K562 (cell line): ENCODE data around the gene DNM1. TPM values are rescaled to one million over a fixed set of nuclear protein-coding genes. Genes with fewer than 3 reads are reported as not detected.

Experiments
- ATAC-seq: fragments of 200-7000 bp; cut with Tn5 transposase; 3 replicates; pipeline ENCODE4 v1.9.1; 2020; ENCODE audit warnings: moderate library complexity
- BruUV-seq: library from RNA; stranded (reverse); fragments of 400-500 nt; replicated peaks from 2 replicates; lab custom pipeline; 2021; lab: Mats Ljungman, UMichigan
- CTCF ChIA-PET: fragments of 300-600 bp; formaldehyde crosslinking; extraction: SDS; loops from one replicate; lab custom pipeline; 2021; ENCODE audit warnings: low intra/inter-chr PET ratio; lab: Yijun Ruan, JAX
- POLR2A ChIA-PET: fragments of 300-600, 350-650 bp; sonication (Branson Sonifier 250); formaldehyde crosslinking; extraction: SDS; loops from one replicate; lab custom pipeline; 2021; ENCODE audit warnings: antibody characterized with exemption, inconsistent platforms; lab: Yijun Ruan, JAX
- DNase-seq, 4 experiments: peaks; one replicate each; pipeline versions ENCODE4 v3.0.0 to v3.0.0-alpha.2; 2011 to 2018; ENCODE audit warnings: low spot score in 3 of 4, mixed read lengths in 3 of 4; ENCODE audit errors: extremely low read depth in 1 of 4
- FAIRE-seq: peaks from 2 replicates; lab custom pipeline; 2011; peaks lifted over from hg19 to GRCh38; lab: Jason Lieb, UNC
- H2AFZ ChIP-seq: 2 replicates; pipeline ENCODE4 v1.6.0; 2011; ENCODE audit warnings: low read depth, low read length, control low read depth, inconsistent platforms
- H3K27ac ChIP-seq: fragments of 200-600 bp; 3 replicates; pipeline ENCODE4 v1.8.0; 2011; ENCODE audit warnings: low read depth, mild to moderate bottlenecking, control low read depth, inconsistent platforms, low read length, moderate library complexity, mixed read lengths; ENCODE audit errors: extremely low read depth
- H3K27me3 ChIP-seq, 2 experiments: fragments of 300-600 bp in 1 of 2; 2 replicates in 1 of 2; 3 replicates in 1 of 2; pipeline versions ENCODE4 v1.6.0 to v1.8.0; 2011; ENCODE audit warnings: inconsistent platforms in 2 of 2, low read length in 2 of 2, mild to moderate bottlenecking in 1 of 2, mixed read lengths in 1 of 2, moderate library complexity in 1 of 2; ENCODE audit not compliant: control insufficient read depth in 2 of 2, insufficient read depth in 2 of 2
- H3K36me3 ChIP-seq: fragments of 300-600 bp; 3 replicates; pipeline ENCODE4 v1.8.0; 2011; ENCODE audit warnings: mild to moderate bottlenecking, low read length, inconsistent platforms; ENCODE audit not compliant: control insufficient read depth, insufficient read depth
- H3K4me1 ChIP-seq, 2 experiments: fragments of 200-600 bp in 1 of 2; replicated peaks in 1 of 2; 2 replicates in 1 of 2; 3 replicates in 1 of 2; pipeline versions ENCODE4 v1.5.1 to v1.8.0; 2011; ENCODE audit warnings: inconsistent platforms in 2 of 2, low read length in 2 of 2, mild to moderate bottlenecking in 1 of 2, mixed read lengths in 1 of 2, moderate library complexity in 1 of 2; ENCODE audit not compliant: control insufficient read depth in 2 of 2, insufficient read depth in 2 of 2
- H3K4me2 ChIP-seq: 2 replicates; pipeline ENCODE4 v1.6.1; 2011; ENCODE audit warnings: low read length, control low read depth, inconsistent platforms, mixed read lengths; ENCODE audit not compliant: insufficient read depth
- H3K4me3 ChIP-seq: fragments of 200-600 bp; sonication (generic), shearing (Covaris generic); 2 replicates; pipeline ENCODE4 v1.5.1; 2016; ENCODE audit warnings: control low read depth, inconsistent platforms
- H3K79me2 ChIP-seq: fragments of 200-600 bp; 3 replicates; pipeline ENCODE4 v1.8.0; 2011; ENCODE audit warnings: low read length, inconsistent platforms; ENCODE audit not compliant: control insufficient read depth, insufficient read depth
- H3K9ac ChIP-seq, 2 experiments: 2 replicates each; pipeline versions ENCODE4 v1.6.0 to v1.6.1; 2011; ENCODE audit warnings: low read depth in 2 of 2, low read length in 2 of 2, control low read depth in 1 of 2, inconsistent platforms in 1 of 2, mild to moderate bottlenecking in 1 of 2, mixed read lengths in 1 of 2; ENCODE audit not compliant: insufficient read depth in 1 of 2
- H3K9me1 ChIP-seq: one replicate; pipeline ENCODE4 v1.6.0; 2011; ENCODE audit warnings: inconsistent platforms, mild to moderate bottlenecking, low read length, moderate library complexity; ENCODE audit not compliant: control insufficient read depth, insufficient read depth
- H3K9me3 ChIP-seq: replicated peaks from 2 replicates; pipeline ENCODE4 v1.5.1; 2011; ENCODE audit warnings: low read depth, low read length, inconsistent platforms; ENCODE audit not compliant: control insufficient read depth, insufficient read depth
- H4K20me1 ChIP-seq: replicated peaks from 2 replicates; pipeline ENCODE4 v1.6.1; 2011; ENCODE audit warnings: low read length, inconsistent platforms, mixed read lengths; ENCODE audit not compliant: control insufficient read depth, insufficient read depth
- ARID4B ChIP-seq: sonication (generic); formaldehyde crosslinking; IDR thresholded peaks from 2 replicates; pipeline ENCODE4 v1.8.0; 2022; ENCODE audit warnings: mild to moderate bottlenecking, missing genetic modification reagents
- CBX1 ChIP-seq: sonication (generic); IDR thresholded peaks from 2 replicates; pipeline ENCODE4 v1.6.1; 2016; ENCODE audit warnings: antibody characterized with exemption, low read depth, mild to moderate bottlenecking
- CHD4 ChIP-seq: fragments of 200-600 bp; sonication (generic); IDR thresholded peaks from 3 replicates; pipeline ENCODE4 v1.6.1; 2012; ENCODE audit warnings: low read depth, mild to moderate bottlenecking, mixed read lengths, low read length, inconsistent platforms; ENCODE audit not compliant: insufficient read depth, insufficient replicate concordance, poor library complexity, severe bottlenecking
- FOSL1 ChIP-seq: fragments of 200-800 bp; sonication (Bioruptor generic); conservative IDR thresholded peaks from 2 replicates; pipeline ENCODE4 v1.6.1; 2016; ENCODE audit warnings: missing genetic modification characterization, missing compliant biosample characterization
- GATAD2A ChIP-seq: fragments of 450-650 bp; IDR thresholded peaks from 2 replicates; pipeline ENCODE4 v1.6.1; 2017
- KDM1A ChIP-seq, 2 experiments: fragments of 450-650 bp; IDR thresholded peaks; 2 replicates each; pipeline ENCODE4 v1.6.1; 2016; ENCODE audit warnings: mild to moderate bottlenecking in 2 of 2
- MAX ChIP-seq: sonication (generic); formaldehyde crosslinking; IDR thresholded peaks from 2 replicates; pipeline ENCODE4 v1.9.0; 2022; ENCODE audit warnings: mild to moderate bottlenecking, missing genetic modification reagents
- MEIS2 ChIP-seq: fragments of 450-650 bp; IDR thresholded peaks from 2 replicates; pipeline ENCODE4 v1.6.1; 2014; ENCODE audit warnings: mild to moderate bottlenecking; ENCODE audit not compliant: partially characterized antibody
- MYC ChIP-seq, 2 experiments: fragments of 250-450 bp in 1 of 2; sonication (Bioruptor Pico) in 1 of 2; IDR thresholded peaks; 2 replicates each; pipeline versions ENCODE4 v1.5.1 to v1.6.1; 2012 to 2021; ENCODE audit warnings: low read depth in 2 of 2, borderline replicate concordance in 1 of 2, improper control_type of control experiment in 1 of 2, low read length in 1 of 2, mild to moderate bottlenecking in 1 of 2, moderate library complexity in 1 of 2
- UBTF ChIP-seq, 2 experiments: IDR thresholded peaks; 2 replicates each; pipeline ENCODE4 v1.6.1; 2012; ENCODE audit warnings: improper control_type of control experiment in 2 of 2, low read depth in 2 of 2, low read length in 2 of 2, borderline replicate concordance in 1 of 2
- WGBS: fragments of 100-300 bp; shearing (Covaris generic); methylation state at CpG from one replicate; pipeline ENCODE4 v1.1.6; 2016; ENCODE audit warnings: low coverage, mixed read lengths; ENCODE audit not compliant: insufficient coverage; ENCODE audit errors: missing lambda C conversion rate; 5-methylcytosine and 5-hydroxymethylcytosine counted together
- in situ Hi-C: fragments of 300-500 bp; cut with MboI; formaldehyde crosslinking; loops from 4 replicates; pipeline ENCODE4 v1.15.0; 2018; ENCODE audit warnings: inconsistent platforms, mixed read lengths
- intact Hi-C: fragments of 100-400 bp; cut with micrococcal nuclease; formaldehyde crosslinking; loops from 2 replicates; pipeline ENCODE4 v1.14.2; 2022
- polyA plus RNA-seq, 8 experiments: library from polyadenylated mRNA; depleted of rRNA in 4 of 8; stranded (reverse) in 5 of 8; unstranded in 3 of 8; fragments of >200 nt; fragmentation: Nextera tagmentation in 2 of 8; fragmentation: Illumina TruSeq in 1 of 8; extraction: Ambion mirVana in 2 of 8; extraction: Trizol in 1 of 8; gene quantifications; 2 replicates each; pipeline versions ENCODE4 v1.2.1 to v1.2.3, GENCODE V29; 2011 to 2014; ENCODE audit warnings: inconsistent platforms in 1 of 8, missing spikeins in 1 of 8
- total RNA-seq, 7 experiments: library from RNA; depleted of rRNA in 6 of 7; stranded (reverse); fragments of >200 nt in 6 of 7; fragmentation: Illumina TruSeq in 2 of 7; extraction: Trizol in 2 of 7; gene quantifications; 2 replicates each; pipeline versions ENCODE4 v1.2.1 to v1.2.3, GENCODE V29; 2011 to 2021; ENCODE audit warnings: low replicate concordance in 1 of 7

Gene DNM1
- total and polyA plus RNA-seq, 9 of the 15 experiments (the other 6 are each of a cell fraction or from before 2014, with no cell fraction given) = 0.39 to 23.1 (median 9.1) TPM

- peak; percentile 55; the same call in 1 of the 2 replicates for TF ChIP-seq ARID4B
These were observed 27.7 kb downstream of the DNM1 start (continued) for GRCh38 chr9:128230897-128231296.

GRCh38 chr9:128231638-128232527 is 28.7 kb downstream of the DNM1 start:
- 19% methylated on average over 16 of the region's 16 CpGs for WGBS
- Histone ChIP-seq H3K9me1 (no peaks in the 10 kb centered on the region), H3K27me3 (peaks cover 33 to 49% of the 10 kb centered on the region in 2 experiments), H3K36me3 (no peaks in the 10 kb centered on the region), H3K79me2 (no peaks in the 10 kb centered on the region), H3K9ac (peak overlapping the region in 1 of 2 experiments; percentile 0; a peak in 1 of 4 replicates), H3K27ac (no peak overlapping the region), H4K20me1 (no peaks in the 10 kb centered on the region), H3K4me2 (no peak overlapping the region), H3K4me1 (peaks cover 0 to 18% of the 10 kb centered on the region in 2 experiments; a peak in 2 of 5 replicates), H3K9me3 (no peaks in the 10 kb centered on the region), H3K4me3 (no peak overlapping the region), H2AFZ (no peak overlapping the region)
- no peak for FAIRE-seq
- ChIA-PET CTCF (no interaction called here), POLR2A (interaction anchor here (0.7 to 1.6 kb wide), 6 partner anchors 8 to 58 kb away, joined by 3 to 11 read pairs (median 6); no protein-coding TSS in a partner anchor)
- DNase-seq = peak in 1 of 4 experiments; percentile 58
- in situ Hi-C loops (no loop called here), intact Hi-C loops (no loop called here)
- ATAC-seq = peak; percentile 27
- no TSS peak for BruUV-seq
- TF ChIP-seq UBTF (IDR thresholded peaks at IDR 0.05; ENCODE audit: borderline replicate concordance in 1 of 2, low read depth in 2 of 2, low read length in 2 of 2) (no peak), CHD4 (peak; percentile 63), MAX (CRISPR knock-in tag) (0 out of 2 replicates have a peak, but pooled peaks have one; percentile 46), FOSL1 (tag) (peak; percentile 45; the same call in 1 of the 2 replicates), GATAD2A (no peak), KDM1A (IDR thresholded peaks at IDR 0.05) (peak; percentile 69 to 74), CBX1 (peak; percentile 77; the same call in 1 of the 2 replicates), MYC (IDR thresholded peaks at IDR 0.05; ENCODE audit: low read depth, low read length) (peak; percentile 43; the same call in 1 of the 2 replicates), MYC (CRISPR knock-in tag; IDR thresholded peaks at IDR 0.05; ENCODE audit: borderline replicate concordance, low read depth) (no peak), MEIS2 (peak; percentile 10)
